HepG2 (cell line): ENCODE measurements around the gene CIITA. TPM values are rescaled to one million over a fixed set of nuclear protein-coding genes. Genes with fewer than 3 reads are reported as not detected.
A peak's percentile ranks its signal among the peaks of the same experiment; 100 is the strongest.

Experiments
- ATAC-seq: fragments of 200-7000 bp; cut with Tn5 transposase; 3 replicates; pipeline ENCODE4 v1.9.1; 2020; ENCODE audit warnings: mild to moderate bottlenecking, moderate library complexity
- BruUV-seq: library from RNA; stranded (reverse); fragments of 400-500 nt; replicated peaks from 2 replicates; lab custom pipeline; 2021; lab: Mats Ljungman, UMichigan
- CTCF ChIA-PET: fragments of 300-600 bp; formaldehyde crosslinking; extraction: SDS; loops from one replicate; lab custom pipeline; 2021; ENCODE audit warnings: low total read pairs, inconsistent platforms, low intra/inter-chr PET ratio; lab: Yijun Ruan, JAX
- POLR2A ChIA-PET: fragments of 350-600 bp; sonication (Branson Sonifier 250); formaldehyde crosslinking; loops from one replicate; lab custom pipeline; 2020; ENCODE audit warnings: antibody characterized with exemption, inconsistent platforms; lab: Yijun Ruan, JAX
- DNase-seq: peaks from one replicate; pipeline ENCODE4 v3.0.0-alpha.2; 2015; ENCODE audit warnings: low spot score
- FAIRE-seq: peaks from 3 replicates; lab custom pipeline; 2011; peaks lifted over from hg19 to GRCh38; lab: Jason Lieb, UNC
- H2AFZ ChIP-seq: one replicate; pipeline ENCODE4 v1.6.1; 2011; ENCODE audit warnings: low read length, inconsistent platforms
- H3K27ac ChIP-seq: fragments of 300-600 bp; 3 replicates; pipeline ENCODE4 v1.8.0; 2011; ENCODE audit warnings: mixed run types, mild to moderate bottlenecking, mixed read lengths, low read length, inconsistent platforms; ENCODE audit not compliant: insufficient read depth; ENCODE audit errors: extremely low read length
- H3K27me3 ChIP-seq, 2 experiments: fragments of 200-600 bp in 1 of 2; 2 replicates in 1 of 2; 3 replicates in 1 of 2; pipeline versions ENCODE4 v1.6.0 to v1.8.0; 2011; ENCODE audit warnings: low read length in 2 of 2, mild to moderate bottlenecking in 2 of 2, moderate library complexity in 2 of 2, inconsistent platforms in 1 of 2; ENCODE audit not compliant: insufficient read depth in 2 of 2, control insufficient read depth in 1 of 2
- H3K36me3 ChIP-seq, 2 experiments: fragments of 200-600 bp in 1 of 2; replicated peaks in 1 of 2; 2 replicates in 1 of 2; 3 replicates in 1 of 2; pipeline versions ENCODE4 v1.5.1 to v1.8.0; 2011; ENCODE audit warnings: low read length in 2 of 2, inconsistent platforms in 1 of 2; ENCODE audit not compliant: insufficient read depth in 2 of 2, control insufficient read depth in 1 of 2
- H3K4me1 ChIP-seq: 2 replicates; pipeline ENCODE4 v1.5.1; 2012; ENCODE audit warnings: low read length, inconsistent platforms; ENCODE audit not compliant: insufficient read depth
- H3K4me2 ChIP-seq: 2 replicates; pipeline ENCODE4 v1.6.0; 2011; ENCODE audit warnings: low read depth, low read length, inconsistent platforms
- H3K4me3 ChIP-seq, 3 experiments: fragments of 200-600 bp in 1 of 3; sonication (generic), shearing (Covaris generic) in 1 of 3; replicated peaks in 1 of 3; 2 replicates each; pipeline ENCODE4 v1.5.1; 2011 to 2016; ENCODE audit warnings: low read length in 3 of 3, inconsistent platforms in 2 of 3, low read depth in 2 of 3, mild to moderate bottlenecking in 2 of 3, control low read depth in 1 of 3, mixed read lengths in 1 of 3; ENCODE audit not compliant: insufficient read depth in 1 of 3
- H3K79me2 ChIP-seq: one replicate; pipeline ENCODE4 v1.6.1; 2011; ENCODE audit warnings: low read length, inconsistent platforms; ENCODE audit not compliant: insufficient read depth
- H3K9ac ChIP-seq: 2 replicates; pipeline ENCODE4 v1.6.0; 2011; ENCODE audit warnings: mild to moderate bottlenecking, low read depth, low read length, inconsistent platforms; ENCODE audit not compliant: insufficient read depth
- H3K9me3 ChIP-seq: 2 replicates; pipeline ENCODE4 v1.5.1; 2012; ENCODE audit warnings: mild to moderate bottlenecking, low read length
- H4K20me1 ChIP-seq: 2 replicates; pipeline ENCODE4 v1.6.0; 2011; ENCODE audit warnings: inconsistent platforms, mild to moderate bottlenecking, low read length, moderate library complexity; ENCODE audit not compliant: insufficient read depth
- CHCHD3 ChIP-seq: sonication (generic); formaldehyde crosslinking; IDR thresholded peaks from 2 replicates; pipeline ENCODE4 v1.8.0; 2022; ENCODE audit warnings: mild to moderate bottlenecking, missing genetic modification reagents, moderate library complexity
- EZH2 ChIP-seq: conservative IDR thresholded peaks from 2 replicates; pipeline ENCODE4 v1.6.1; 2012; ENCODE audit warnings: mild to moderate bottlenecking, low read depth, low read length, moderate library complexity
- KDM1A ChIP-seq: IDR thresholded peaks from 2 replicates; pipeline ENCODE4 v1.6.1; 2016; ENCODE audit warnings: missing compliant biosample characterization
- KMT2B ChIP-seq: IDR thresholded peaks from 2 replicates; pipeline ENCODE4 v1.6.1; 2016; ENCODE audit warnings: missing genetic modification reagents, missing compliant biosample characterization
- ZNF121 ChIP-seq: sonication (generic); formaldehyde crosslinking; IDR thresholded peaks from 2 replicates; pipeline ENCODE4 v1.5.0; 2020; ENCODE audit warnings: mild to moderate bottlenecking, missing genetic modification reagents
- WGBS: methylation state at CpG from one replicate; pipeline ENCODE4 v1.1.6; 2017; ENCODE audit warnings: low lambda C conversion rate; 5-methylcytosine and 5-hydroxymethylcytosine counted together
- in situ Hi-C: cut with HindIII; loops from 2 replicates; pipeline ENCODE4 v1.10.0; 2017; ENCODE audit warnings: low pct_unique_long_range_greater_than_20kb; ENCODE audit not compliant: extremely low pct_ligation_motif_present
- intact Hi-C: fragments of 100-400 bp; cut with micrococcal nuclease; formaldehyde crosslinking; loops from one replicate; pipeline ENCODE4 v1.10.0; 2022; ENCODE audit not compliant: unreplicated experiment
- polyA plus RNA-seq, 8 experiments: library from polyadenylated mRNA; depleted of rRNA in 3 of 8; stranded (reverse) in 7 of 8; unstranded in 1 of 8; fragments of >200 nt; fragmentation: Illumina TruSeq in 4 of 8; extraction: Trizol in 4 of 8; gene quantifications; 2 replicates each; pipeline versions ENCODE4 v1.2.1 to v1.2.3, GENCODE V29; 2011 to 2016; ENCODE audit warnings: low read depth in 4 of 8, missing spikeins in 1 of 8, mixed read lengths in 1 of 8; ENCODE audit not compliant: insufficient read depth in 1 of 8
- total RNA-seq, 5 experiments: library from RNA; depleted of rRNA; stranded (reverse); fragments of >200 nt; fragmentation: Illumina TruSeq; extraction: Trizol; gene quantifications; 2 replicates each; pipeline ENCODE4 v1.2.3, GENCODE V29; 2016; ENCODE audit warnings: low read depth in 1 of 5

Gene CIITA
- total and polyA plus RNA-seq, 2 of the 13 experiments (the other 11 are each of a cell fraction or from before 2014, with no cell fraction given): 0.08 to 0.09 TPM

DNA sequence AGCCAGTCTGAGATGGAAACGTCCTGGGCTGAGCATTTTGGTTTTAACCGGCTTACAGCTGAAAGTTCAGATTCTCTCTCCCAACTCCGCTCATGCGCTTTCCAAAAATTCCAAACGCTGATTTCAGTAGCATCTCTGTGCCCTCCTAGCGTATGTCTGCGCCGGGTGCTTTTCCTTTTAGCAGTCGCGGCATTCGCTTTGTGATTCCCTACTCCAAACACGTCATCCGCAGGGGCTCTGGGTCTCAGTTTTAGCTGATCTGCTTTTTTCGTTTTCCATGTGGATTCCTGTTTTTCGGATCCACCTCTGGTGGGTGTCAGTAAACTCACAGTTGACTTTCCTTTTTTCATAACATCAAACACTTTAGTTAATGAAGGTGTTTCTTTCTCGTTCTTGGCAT lies 36.3 kb upstream of the CIITA start:
- no TSS peak for BruUV-seq
- CTCF ChIA-PET: no interaction called here
- POLR2A ChIA-PET: no interaction called here
- in situ Hi-C loops: no loop called here
- 48% methylated on average over 16 of the region's 16 CpGs for WGBS
- ATAC-seq: no peak
- no peaks in the 10 kb centered on the region for H3K4me1 ChIP-seq
- DNase-seq: no peak
- H3K79me2 ChIP-seq: no peaks in the 10 kb centered on the region
- H4K20me1 ChIP-seq: no peaks in the 10 kb centered on the region
- H3K9me3 ChIP-seq: no peaks in the 10 kb centered on the region
- no peaks in the 10 kb centered on the region for H3K36me3 ChIP-seq
- intact Hi-C loops: no loop called here
- H2AFZ ChIP-seq: no peak overlapping the region
- H3K4me2 ChIP-seq: no peak overlapping the region
- no peak overlapping the region for H3K4me3 ChIP-seq
- no peak overlapping the region for H3K9ac ChIP-seq
- peak; percentile 79; the same call in 1 of the 2 replicates for TF ChIP-seq EZH2
- no peak for TF ChIP-seq KDM1A
- no peak for TF ChIP-seq CHCHD3
- no peak for FAIRE-seq
- H3K27me3 ChIP-seq: peaks cover 0 to 36% of the 10 kb centered on the region in 2 experiments; a peak in 4 of 5 replicates
- H3K27ac ChIP-seq: no peak overlapping the region

DNA sequence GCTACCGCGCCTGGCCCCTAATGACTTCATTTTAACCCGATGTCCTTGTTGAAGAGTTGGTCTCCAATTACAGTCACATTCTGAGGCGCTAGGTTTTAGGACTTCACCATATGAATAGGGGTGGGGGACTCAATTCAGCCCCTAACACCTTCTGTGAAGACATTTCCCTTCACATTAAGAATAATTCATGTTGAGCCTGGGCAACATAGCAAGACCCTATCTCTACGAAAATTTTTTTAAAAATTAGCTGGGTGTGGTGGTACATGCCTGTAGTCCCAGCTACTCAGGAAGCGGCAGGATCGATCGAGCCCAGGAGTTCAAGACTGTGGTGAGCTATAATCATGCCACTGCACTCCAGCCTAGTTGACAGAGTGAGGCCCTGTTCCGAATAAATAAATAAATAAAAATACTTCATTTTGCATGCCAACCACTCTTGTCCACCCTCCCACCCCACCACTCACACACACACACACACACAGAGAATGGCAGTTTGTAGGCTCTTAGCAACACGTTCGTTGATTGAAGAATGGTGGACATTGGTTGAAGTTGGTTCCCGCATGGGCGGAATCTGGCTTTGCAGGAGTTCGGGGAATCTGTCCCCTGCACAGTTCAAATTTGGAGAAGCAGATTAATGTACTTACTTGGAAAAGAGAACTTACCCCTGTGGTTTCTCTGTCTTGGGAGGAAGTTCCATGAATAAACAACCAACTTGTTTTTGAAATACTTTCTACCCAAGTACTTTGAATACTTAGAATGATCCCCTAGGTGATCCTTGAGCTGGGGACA lies 30.6 kb upstream of the CIITA start:
- Histone ChIP-seq H2AFZ (no peak overlapping the region), H3K4me3 (no peak overlapping the region)
- POLR2A ChIA-PET: no interaction called here
- intact Hi-C loops: no loop called here
- no peak for FAIRE-seq
- TF ChIP-seq KMT2B (CRISPR knock-in tag) (no peak), ZNF121 (CRISPR knock-in tag) (peak; percentile 53; the same call in 1 of the 2 replicates)
- TF ChIP-seq, all 625 proteins: peak for 1
- H3K79me2 ChIP-seq: no peaks in the 10 kb centered on the region
- H3K9me3 ChIP-seq: no peaks in the 10 kb centered on the region
- in situ Hi-C loops: no loop called here
- no peaks in the 10 kb centered on the region for H4K20me1 ChIP-seq
- no peak overlapping the region for H3K4me2 ChIP-seq
- CTCF ChIA-PET: no interaction called here
- H3K36me3 ChIP-seq: no peaks in the 10 kb centered on the region
- DNase-seq (no peak), ATAC-seq (no peak)
- WGBS: 49% methylated on average over 14 of the region's 14 CpGs
- H3K4me1 ChIP-seq: peaks cover 6% of the 10 kb centered on the region; the same call in 1 of the 2 replicates
- peaks cover 0 to 25% of the 10 kb centered on the region in 2 experiments; a peak in 4 of 5 replicates for H3K27me3 ChIP-seq
- H3K9ac ChIP-seq: no peak overlapping the region
- no TSS peak for BruUV-seq
- H3K27ac ChIP-seq: no peak overlapping the region
